HEK293T (cell line): ENCODE results near the gene TPCN2.

Source experiments
- CTCF ChIA-PET: fragments of 350-600 bp; formaldehyde crosslinking; extraction: SDS; loops from one replicate; lab custom pipeline; 2021; ENCODE audit warnings: antibody characterized with exemption, inconsistent platforms; lab: Yijun Ruan, JAX
- POLR2A ChIA-PET: fragments of 350-600 bp; formaldehyde crosslinking; extraction: SDS; loops from one replicate; lab custom pipeline; 2020; ENCODE audit warnings: antibody characterized with exemption, inconsistent platforms; lab: Yijun Ruan, JAX
- DNase-seq: peaks from one replicate; pipeline ENCODE4 v3.0.0; 2012; ENCODE audit warnings: mixed read lengths; ENCODE audit errors: extremely low spot score
- ARNT ChIP-seq: fragments of 450-650 bp; IDR thresholded peaks from 2 replicates; pipeline ENCODE4 v1.6.1; 2017; ENCODE audit warnings: mild to moderate bottlenecking
- BHLHE40 ChIP-seq: fragments of 450-650 bp; IDR thresholded peaks from 2 replicates; pipeline ENCODE4 v1.6.1; 2016; ENCODE audit warnings: mild to moderate bottlenecking, moderate library complexity, borderline replicate concordance
- CTBP1 ChIP-seq: fragments of 450-650 bp; IDR thresholded peaks from 2 replicates; pipeline ENCODE4 v1.6.1; 2016; ENCODE audit warnings: borderline replicate concordance
- ELF4 ChIP-seq: fragments of 450-650 bp; IDR thresholded peaks from 2 replicates; pipeline ENCODE4 v1.6.1; 2017; ENCODE audit warnings: antibody characterized with exemption
- FOXA1 ChIP-seq: fragments of 450-650 bp; IDR thresholded peaks from 2 replicates; pipeline ENCODE4 v1.6.1; 2016; ENCODE audit warnings: mild to moderate bottlenecking
- FOXK2 ChIP-seq: fragments of 450-650 bp; IDR thresholded peaks from 2 replicates; pipeline ENCODE4 v1.6.1; 2016; ENCODE audit warnings: mild to moderate bottlenecking
- FOXM1 ChIP-seq: fragments of 450-650 bp; IDR thresholded peaks from 2 replicates; pipeline ENCODE4 v1.6.1; 2017; ENCODE audit warnings: mild to moderate bottlenecking, borderline replicate concordance
- HDGF ChIP-seq: fragments of 450-650 bp; IDR thresholded peaks from 2 replicates; pipeline ENCODE4 v1.6.1; 2017; ENCODE audit warnings: antibody characterized with exemption, borderline replicate concordance
- L3MBTL2 ChIP-seq: fragments of 450-650 bp; conservative IDR thresholded peaks from 2 replicates; pipeline ENCODE4 v1.6.1; 2016; ENCODE audit warnings: mild to moderate bottlenecking
- LEF1 ChIP-seq: fragments of 450-650 bp; IDR thresholded peaks from 2 replicates; pipeline ENCODE4 v1.6.1; 2017; ENCODE audit warnings: mild to moderate bottlenecking, borderline replicate concordance
- NFRKB ChIP-seq: fragments of 450-650 bp; IDR thresholded peaks from 2 replicates; pipeline ENCODE4 v1.6.1; 2016; ENCODE audit warnings: mild to moderate bottlenecking, moderate library complexity
- SP1 ChIP-seq: fragments of 450-650 bp; IDR thresholded peaks from 2 replicates; pipeline ENCODE4 v1.6.1; 2017
- SUZ12 ChIP-seq: fragments of 450-650 bp; IDR thresholded peaks from 2 replicates; pipeline ENCODE4 v1.6.1; 2016; ENCODE audit warnings: mild to moderate bottlenecking
- TARDBP ChIP-seq: fragments of 450-650 bp; IDR thresholded peaks from 2 replicates; pipeline ENCODE4 v1.6.1; 2016
- ZNF384 ChIP-seq: fragments of 450-650 bp; IDR thresholded peaks from 2 replicates; pipeline ENCODE4 v1.6.1; 2016
- TF ChIP-seq, protein P1 (sequence below): fragments of 450-650 bp; IDR thresholded peaks from 2 replicates; pipeline ENCODE4 v1.6.1; 2016

The TPCN2 gene

DNA sequence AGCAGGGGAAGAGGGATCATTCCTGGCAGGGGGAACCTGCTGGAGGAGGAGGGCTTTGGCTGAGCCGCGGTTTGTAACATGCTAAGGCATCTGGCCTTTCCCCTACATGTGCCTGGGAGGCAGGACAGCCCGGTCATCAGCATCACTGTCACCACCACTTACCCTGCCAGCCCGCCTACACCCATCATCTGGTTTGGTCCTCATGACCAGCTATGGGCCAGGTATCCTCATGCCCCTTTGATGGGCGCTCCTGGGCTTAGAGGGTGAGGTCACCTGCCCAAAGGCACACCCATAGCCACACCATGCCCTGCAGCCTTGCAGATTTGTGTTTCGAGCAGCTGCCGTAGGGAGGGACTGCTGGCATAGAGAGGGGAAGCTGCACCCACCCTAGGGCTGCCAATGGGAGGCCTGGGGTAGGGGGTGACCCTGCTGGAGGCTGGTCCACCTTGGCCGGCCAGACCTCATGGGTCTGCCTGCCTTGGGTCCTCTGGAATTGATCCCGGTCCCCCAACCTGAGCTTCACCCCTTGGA lies 38.3 kb upstream of the TPCN2 start:
- no peak for DNase-seq
- TF ChIP-seq TARDBP, result no peak
- no peak for TF ChIP-seq L3MBTL2
- no peak for TF ChIP-seq ZNF384
- no peak for TF ChIP-seq SUZ12
- no peak for TF ChIP-seq FOXM1
- TF ChIP-seq ARNT, result no peak

DNA sequence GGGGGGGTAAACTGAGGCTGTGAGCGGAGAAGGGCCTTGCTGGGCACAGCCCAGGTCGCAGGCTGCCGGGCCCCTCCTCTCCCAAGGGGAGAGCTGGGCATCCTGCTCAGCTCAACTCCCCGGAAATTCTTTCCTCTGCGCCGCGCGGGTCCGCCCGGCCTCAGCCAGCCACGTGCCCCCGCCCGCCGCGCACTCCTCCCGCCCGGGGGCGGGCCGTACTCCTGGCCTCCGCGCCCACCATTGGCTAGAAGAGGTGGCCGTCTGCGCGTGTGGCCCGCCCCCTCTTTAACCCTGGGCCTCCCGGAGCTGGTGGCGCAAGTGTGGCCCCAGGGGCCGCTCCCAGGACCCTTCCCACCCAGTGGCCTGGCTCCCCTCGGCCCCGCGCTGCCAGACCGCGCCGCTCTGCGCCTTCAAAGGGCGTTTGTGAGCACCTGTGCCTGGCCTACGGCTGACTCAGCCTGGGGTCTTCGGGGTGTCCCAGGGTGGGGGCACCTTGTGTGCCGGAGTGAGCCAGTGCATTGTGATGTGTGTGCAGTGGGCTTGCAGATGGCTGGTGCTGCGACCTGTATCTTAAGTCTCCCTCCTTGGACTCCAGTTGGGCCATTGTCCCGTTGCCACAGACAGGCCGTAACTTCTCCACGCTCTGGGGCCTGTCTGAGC lies 37.6 kb upstream of the TPCN2 start:
- ChIA-PET POLR2A (no interaction called here), CTCF (no interaction called here)
- TF ChIP-seq NFRKB (no peak), HDGF (no peak), BHLHE40 (no peak), FOXA1 (no peak), ARNT (no peak), TARDBP (no peak), L3MBTL2 (no peak), SUZ12 (no peak), FOXK2 (no peak), SP1 (no peak), ZNF384 (no peak), ELF4 (no peak), LEF1 (no peak), FOXM1 (no peak), CTBP1 (no peak)
- TF ChIP-seq, protein P1, sequence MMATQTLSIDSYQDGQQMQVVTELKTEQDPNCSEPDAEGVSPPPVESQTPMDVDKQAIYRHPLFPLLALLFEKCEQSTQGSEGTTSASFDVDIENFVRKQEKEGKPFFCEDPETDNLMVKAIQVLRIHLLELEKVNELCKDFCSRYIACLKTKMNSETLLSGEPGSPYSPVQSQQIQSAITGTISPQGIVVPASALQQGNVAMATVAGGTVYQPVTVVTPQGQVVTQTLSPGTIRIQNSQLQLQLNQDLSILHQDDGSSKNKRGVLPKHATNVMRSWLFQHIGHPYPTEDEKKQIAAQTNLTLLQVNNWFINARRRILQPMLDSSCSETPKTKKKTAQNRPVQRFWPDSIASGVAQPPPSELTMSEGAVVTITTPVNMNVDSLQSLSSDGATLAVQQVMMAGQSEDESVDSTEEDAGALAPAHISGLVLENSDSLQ, result no peak
- DNase-seq, result no peak

More for the DNA sequence above, 38.3 kb upstream of the TPCN2 start:
- ChIA-PET POLR2A (no interaction called here), CTCF (no interaction called here)

DNA sequence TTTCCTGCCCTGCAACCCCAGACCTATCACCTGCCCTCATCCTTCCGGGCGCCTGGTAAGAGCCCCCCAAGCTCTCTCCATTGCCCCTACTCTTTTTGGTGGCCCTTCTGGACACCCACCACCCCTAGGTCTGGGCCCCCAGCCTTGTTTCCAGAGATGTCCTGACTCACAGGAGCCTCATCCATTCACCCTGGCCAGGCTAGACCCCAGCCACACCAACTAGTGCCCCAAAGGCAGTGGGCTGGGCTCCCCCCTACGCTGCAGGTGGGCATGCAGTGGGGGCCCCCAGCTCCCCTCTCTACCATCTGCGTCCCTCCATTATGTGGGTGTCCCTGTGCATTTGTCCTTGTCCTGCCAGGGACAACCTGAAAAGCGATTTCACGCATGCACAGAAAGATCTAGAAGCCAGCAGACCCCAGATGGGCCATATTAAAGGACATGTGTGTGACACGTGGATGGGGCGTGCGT lies 37.1 kb upstream of the TPCN2 start:
- CTCF ChIA-PET, result interaction anchor here (0.9 kb wide), 1 partner anchor 11 kb away, joined by 4 read pairs; no protein-coding TSS in a partner anchor
- POLR2A ChIA-PET, result no interaction called here
- DNase-seq, result no peak
- TF ChIP-seq ELF4 (no peak), FOXK2 (no peak), FOXM1 (no peak), ZNF384 (no peak), HDGF (no peak), TARDBP (no peak)
- TF ChIP-seq, protein P1, result no peak

DNA sequence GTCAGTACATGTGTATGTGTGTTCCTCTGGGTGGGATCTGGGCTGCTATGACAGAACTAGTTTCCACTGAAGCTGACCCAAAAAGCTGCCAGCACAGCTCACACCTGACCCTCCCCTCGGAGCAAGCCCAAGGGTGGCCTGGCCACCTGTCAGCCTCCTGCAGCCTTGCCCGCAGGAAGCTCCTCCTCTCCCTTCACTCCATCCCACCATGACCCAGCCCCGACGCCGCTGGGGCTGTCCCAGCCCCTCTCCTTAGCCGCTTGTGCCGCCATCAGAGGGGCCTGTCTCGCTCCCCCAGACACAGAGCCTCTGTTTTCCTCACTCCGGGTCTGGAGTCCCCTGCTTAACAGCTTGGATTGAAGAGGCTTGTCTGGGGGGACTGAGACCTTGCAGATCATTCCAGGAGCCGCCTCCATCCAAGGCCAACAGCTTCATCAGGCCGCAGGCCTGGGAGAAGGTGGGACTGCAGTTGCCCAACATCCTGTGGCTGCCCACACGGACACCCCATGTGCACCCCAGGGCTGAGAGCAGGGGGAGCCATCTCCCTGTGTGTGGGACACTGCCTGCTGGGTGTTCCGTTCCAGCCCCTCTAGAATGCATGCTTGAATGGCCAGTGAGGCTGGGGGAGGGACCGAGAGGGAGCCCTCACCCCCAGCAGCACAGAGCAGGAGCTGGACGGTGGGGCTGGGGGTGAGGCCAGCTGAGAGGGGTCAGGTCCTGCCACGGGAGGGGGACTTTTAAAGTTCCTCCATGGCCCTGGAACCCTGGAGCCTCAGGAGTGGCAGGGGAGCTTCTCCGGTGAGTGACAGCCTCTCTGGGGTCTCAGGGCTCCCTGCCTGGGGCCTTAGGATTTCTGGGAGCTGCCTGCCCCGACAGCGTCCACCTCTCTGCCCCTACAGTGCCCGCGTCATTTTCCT lies 36.4 kb upstream of the TPCN2 start:
- TF ChIP-seq L3MBTL2, result no peak
- no peak for TF ChIP-seq ZNF384
- no peak for TF ChIP-seq ARNT
- no peak for TF ChIP-seq LEF1
- TF ChIP-seq FOXM1, result no peak
- no peak for TF ChIP-seq TARDBP
- no peak for TF ChIP-seq SP1
- no peak for TF ChIP-seq FOXK2
- no peak for TF ChIP-seq CTBP1
- TF ChIP-seq FOXA1, result no peak
- TF ChIP-seq ELF4, result no peak
- no peak for TF ChIP-seq NFRKB
- no peak for TF ChIP-seq BHLHE40
- no peak for TF ChIP-seq SUZ12
- no peak for TF ChIP-seq HDGF
- TF ChIP-seq, protein P1, result no peak
- ChIA-PET POLR2A (no interaction called here), CTCF (interaction anchor here (0.9 kb wide), 1 partner anchor 11 kb away, joined by 4 read pairs; no protein-coding TSS in a partner anchor)
- no peak for DNase-seq

DNA sequence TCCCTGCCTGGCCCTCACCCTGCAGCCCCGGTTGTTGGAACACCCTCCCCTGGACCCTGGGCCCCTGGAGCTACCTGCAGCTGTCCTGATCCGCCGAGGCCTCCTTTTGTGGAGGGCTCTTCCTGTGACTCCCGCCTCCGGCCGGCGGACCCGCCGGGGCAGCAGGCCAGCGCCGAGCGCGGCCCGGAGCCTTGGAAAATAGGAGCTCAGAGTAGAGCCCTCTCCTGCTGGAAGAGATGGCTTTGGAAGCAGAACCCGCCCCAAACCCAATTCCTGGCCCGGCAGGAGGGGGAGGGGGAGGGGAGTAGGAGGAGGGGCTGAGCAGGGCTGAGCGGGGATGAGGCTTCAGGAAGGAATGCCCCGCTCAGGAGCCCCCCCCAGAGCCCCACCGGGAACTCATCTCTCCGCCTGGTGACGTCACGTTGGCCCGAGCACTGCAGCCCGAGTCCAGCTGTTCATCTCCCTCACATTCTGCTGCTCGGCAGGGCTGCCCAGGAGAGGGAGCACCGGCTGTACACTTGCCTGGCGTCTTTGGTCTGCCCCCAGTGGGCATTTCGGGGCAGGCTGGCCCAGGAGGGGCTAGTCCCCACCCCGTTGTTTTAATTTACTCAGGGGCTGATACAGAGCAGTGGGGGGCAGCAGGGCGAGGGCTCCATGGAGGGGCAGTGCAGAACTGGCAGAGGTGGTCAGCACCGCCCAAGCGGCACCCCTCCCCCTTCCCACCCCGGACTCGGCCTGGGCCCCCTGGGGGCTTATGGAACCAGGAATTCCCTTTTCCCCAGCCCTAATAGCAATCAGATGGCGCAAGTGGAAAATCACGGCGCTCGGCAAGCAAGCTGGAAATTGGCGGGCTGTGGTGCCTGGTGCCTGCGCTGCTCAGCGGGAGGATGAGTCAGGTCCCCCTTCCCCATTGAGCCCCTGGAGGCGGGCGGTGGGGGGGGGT lies 35.5 kb upstream of the TPCN2 start, which contains the start of gene MRGPRF:
MRGPRF (minus strand) TSS at position 238 of the 943 bp plus-strand sequence. CDS start 3,345 bp downstream, outside the sequence.
- ChIA-PET CTCF (no interaction called here), POLR2A (no interaction called here)
- DNase-seq, result no peak
- TF ChIP-seq NFRKB (no peak), SUZ12 (no peak), SP1 (no peak), HDGF (no peak), BHLHE40 (no peak), LEF1 (no peak), CTBP1 (no peak), TARDBP (no peak), L3MBTL2 (no peak), FOXA1 (no peak), ARNT (no peak), ZNF384 (no peak), FOXK2 (no peak), ELF4 (no peak), FOXM1 (no peak)
- TF ChIP-seq, protein P1, result no peak
